A673 (cell line): ENCODE data around the gene ZNF891.

ENCODE experiments used
- EZH2 ChIP-seq: fragments of 200-600 bp; sonication (generic); IDR thresholded peaks from 2 replicates; pipeline ENCODE4 v1.6.1; 2017; ENCODE audit warnings: borderline replicate concordance, low read depth, mild to moderate bottlenecking, mixed read lengths, antibody characterized with exemption, low read length; ENCODE audit not compliant: poor library complexity, severe bottlenecking
- TF ChIP-seq, protein P1 (sequence below): fragments of 300-800, 200-600 bp; sonication (generic); conservative IDR thresholded peaks from 2 replicates; pipeline ENCODE4 v1.5.1; 2017; ENCODE audit warnings: low read depth, mild to moderate bottlenecking, antibody characterized with exemption, low read length, moderate library complexity, mixed read lengths

DNA sequence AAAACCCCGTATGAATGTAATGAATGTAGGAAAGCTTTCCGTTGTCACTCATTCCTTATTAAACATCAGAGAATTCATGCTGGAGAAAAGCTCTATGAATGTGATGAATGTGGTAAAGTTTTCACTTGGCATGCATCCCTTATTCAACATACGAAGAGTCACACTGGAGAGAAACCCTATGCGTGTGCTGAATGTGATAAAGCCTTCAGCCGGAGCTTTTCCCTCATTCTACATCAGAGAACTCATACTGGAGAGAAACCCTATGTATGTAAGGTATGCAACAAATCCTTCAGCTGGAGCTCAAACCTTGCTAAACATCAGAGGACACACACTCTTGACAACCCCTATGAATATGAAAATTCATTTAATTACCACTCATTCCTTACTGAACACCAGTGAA, 23.8 kb downstream of the ZNF891 start:
- no peak for TF ChIP-seq EZH2
- TF ChIP-seq, protein P1, sequence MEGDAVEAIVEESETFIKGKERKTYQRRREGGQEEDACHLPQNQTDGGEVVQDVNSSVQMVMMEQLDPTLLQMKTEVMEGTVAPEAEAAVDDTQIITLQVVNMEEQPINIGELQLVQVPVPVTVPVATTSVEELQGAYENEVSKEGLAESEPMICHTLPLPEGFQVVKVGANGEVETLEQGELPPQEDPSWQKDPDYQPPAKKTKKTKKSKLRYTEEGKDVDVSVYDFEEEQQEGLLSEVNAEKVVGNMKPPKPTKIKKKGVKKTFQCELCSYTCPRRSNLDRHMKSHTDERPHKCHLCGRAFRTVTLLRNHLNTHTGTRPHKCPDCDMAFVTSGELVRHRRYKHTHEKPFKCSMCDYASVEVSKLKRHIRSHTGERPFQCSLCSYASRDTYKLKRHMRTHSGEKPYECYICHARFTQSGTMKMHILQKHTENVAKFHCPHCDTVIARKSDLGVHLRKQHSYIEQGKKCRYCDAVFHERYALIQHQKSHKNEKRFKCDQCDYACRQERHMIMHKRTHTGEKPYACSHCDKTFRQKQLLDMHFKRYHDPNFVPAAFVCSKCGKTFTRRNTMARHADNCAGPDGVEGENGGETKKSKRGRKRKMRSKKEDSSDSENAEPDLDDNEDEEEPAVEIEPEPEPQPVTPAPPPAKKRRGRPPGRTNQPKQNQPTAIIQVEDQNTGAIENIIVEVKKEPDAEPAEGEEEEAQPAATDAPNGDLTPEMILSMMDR, result no peak
